HG03025 (cell line): ENCODE measurements around the gene DCDC2C.

Source experiments
- ATAC-seq: cut with Tn5 transposase; IDR thresholded peaks from one replicate; pipeline ENCODE4 v1.9.1; 2021; ENCODE audit warnings: mild to moderate bottlenecking, moderate library complexity; ENCODE audit not compliant: unreplicated experiment, low FRiP score

DCDC2C gene

GRCh38 chr2:3742743-3743508 is 39.6 kb downstream of the DCDC2C start:
- ATAC-seq: no peak

DNA sequence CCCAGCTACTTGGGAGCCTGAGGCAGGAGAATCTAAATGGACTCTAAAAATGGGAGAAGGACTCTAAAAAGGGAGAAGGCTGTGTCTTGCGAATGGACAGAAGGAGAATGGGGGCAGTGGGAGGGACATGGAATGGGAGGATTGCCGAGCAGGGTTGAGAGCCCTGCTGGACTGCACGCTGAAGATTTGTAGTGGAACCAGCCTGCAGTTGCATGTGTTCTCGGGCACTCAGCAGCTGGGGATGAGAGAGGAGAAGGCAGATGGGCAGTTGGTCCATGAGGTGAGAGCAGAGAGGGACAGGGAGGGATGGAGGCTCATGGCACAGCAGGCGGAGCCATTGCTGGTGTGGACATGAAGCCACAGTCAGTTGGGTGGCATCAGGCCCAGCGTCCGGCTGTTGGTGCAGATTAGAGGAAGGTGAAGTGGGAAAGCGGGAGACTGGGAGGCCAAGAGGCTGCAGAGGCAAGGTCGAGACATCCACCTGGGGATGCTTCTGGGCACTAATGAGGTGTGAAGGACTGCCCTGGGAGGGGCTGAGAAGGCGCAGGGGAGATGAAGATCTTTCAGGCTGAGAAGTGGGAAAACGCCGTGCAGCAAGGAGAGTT is 40.7 kb downstream of the DCDC2C start:
- ATAC-seq: no peak

DNA sequence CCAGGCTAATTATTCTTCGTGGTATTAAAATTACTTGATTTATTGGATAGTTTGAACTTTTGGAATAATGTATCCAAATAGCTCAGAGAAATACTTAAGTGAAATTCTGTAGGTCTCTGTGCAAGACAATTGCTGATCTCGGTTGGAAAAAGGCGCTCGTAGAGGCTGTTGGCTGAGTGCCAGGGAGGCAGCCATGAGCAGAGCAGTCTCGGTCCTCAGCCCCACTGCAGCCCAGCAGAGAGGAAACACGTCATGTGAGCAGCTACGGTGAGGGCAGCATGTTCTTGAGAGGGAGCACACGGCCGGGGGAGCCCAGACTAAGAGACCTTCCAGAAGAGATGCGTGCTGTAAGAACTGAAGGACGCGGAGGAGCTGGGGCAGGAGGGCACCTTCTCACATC is 42.5 kb downstream of the DCDC2C start:
- no peak for ATAC-seq

- ATAC-seq: no peak
These were observed 43.8 kb downstream of the DCDC2C start for GRCh38 chr2:3747032-3747654.

DNA sequence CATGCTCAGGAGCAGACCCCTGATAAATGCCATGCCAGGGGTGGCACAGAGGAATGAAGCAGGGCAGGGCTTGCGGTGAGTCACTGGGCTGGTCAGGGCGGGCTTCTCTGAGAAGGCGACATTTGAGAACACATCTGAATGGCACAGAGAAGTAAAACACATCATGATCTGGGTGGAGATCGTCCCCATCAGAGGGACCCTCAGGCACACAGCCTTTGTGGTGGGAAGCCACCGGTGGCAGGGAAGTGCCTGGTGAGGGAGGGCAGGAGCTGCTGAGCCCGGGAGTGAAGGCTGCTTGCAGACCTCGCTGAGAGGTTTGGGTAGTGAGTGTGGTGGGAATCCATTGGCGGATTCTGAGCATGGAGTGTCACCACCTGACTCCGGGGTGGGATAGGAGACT is 44.5 kb downstream of the DCDC2C start:
- no peak for ATAC-seq

DNA sequence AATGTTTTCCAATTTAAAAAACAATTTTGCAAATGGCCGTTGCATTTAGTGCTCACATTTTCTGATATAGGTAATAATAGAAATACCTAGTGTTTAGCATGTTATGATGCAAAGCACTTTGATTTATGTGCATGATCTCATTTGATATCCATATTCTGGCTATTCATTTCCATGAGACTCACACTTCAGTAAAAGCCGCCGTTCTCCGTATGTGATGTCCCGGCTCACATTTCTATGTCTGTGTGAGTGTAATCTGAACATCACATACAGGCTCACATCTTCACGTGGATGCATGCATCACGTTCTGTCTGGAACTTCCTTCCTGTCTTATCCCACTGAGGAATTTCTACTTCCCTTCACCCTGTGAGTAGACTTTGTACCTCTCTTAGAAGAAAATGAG is 45.8 kb downstream of the DCDC2C start:
- ATAC-seq: no peak

- no peak for ATAC-seq
These were observed 47.9 kb downstream of the DCDC2C start for GRCh38 chr2:3751251-3751650.

GRCh38 chr2:3751806-3752205 is 48.4 kb downstream of the DCDC2C start:
- ATAC-seq: no peak

GRCh38 chr2:3752376-3752775 is 49.0 kb downstream of the DCDC2C start:
- ATAC-seq: no peak

- ATAC-seq: no peak
These were observed 50.2 kb downstream of the DCDC2C start for GRCh38 chr2:3753561-3753960.

GRCh38 chr2:3754280-3754679 is 50.9 kb downstream of the DCDC2C start:
- ATAC-seq: no peak

DNA sequence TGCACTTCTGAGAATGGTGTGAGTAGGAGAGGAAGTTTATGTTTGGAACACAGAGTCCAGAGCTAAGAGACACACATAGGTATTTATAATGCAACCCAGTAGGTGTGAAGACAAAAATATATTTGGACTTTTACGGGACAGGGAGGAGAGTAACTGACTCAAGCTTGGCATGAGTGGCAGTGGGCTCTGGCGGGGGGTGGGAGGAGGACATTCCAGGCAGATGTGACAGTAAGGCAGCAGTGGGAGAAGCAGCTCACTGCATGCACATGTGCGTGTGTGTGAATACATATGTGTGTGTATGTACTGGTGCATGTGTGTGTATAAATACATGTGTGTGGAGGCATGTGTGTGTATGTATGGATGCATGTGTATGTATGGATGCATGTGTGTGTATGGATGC is 51.4 kb downstream of the DCDC2C start:
- no peak for ATAC-seq

DNA sequence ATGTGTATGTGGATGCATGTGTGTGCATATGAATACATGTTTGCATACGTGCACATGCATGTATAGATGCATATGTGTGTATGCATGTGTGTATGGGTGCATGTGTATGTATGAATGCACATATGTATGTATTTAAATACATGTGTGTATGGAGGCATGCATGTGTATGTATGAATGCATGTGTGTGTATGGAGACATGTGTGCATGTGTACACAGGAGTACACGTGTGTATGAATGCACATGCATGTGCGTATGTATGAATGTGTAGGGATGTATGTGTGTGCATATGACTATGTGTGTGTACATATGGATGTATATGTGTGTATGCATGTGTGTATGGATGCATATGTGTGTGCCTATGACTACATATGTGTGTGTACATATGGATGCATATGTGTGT is 51.9 kb downstream of the DCDC2C start:
- no peak for ATAC-seq

- ATAC-seq: no peak
These were observed 52.9 kb downstream of the DCDC2C start for GRCh38 chr2:3756306-3756705.

DNA sequence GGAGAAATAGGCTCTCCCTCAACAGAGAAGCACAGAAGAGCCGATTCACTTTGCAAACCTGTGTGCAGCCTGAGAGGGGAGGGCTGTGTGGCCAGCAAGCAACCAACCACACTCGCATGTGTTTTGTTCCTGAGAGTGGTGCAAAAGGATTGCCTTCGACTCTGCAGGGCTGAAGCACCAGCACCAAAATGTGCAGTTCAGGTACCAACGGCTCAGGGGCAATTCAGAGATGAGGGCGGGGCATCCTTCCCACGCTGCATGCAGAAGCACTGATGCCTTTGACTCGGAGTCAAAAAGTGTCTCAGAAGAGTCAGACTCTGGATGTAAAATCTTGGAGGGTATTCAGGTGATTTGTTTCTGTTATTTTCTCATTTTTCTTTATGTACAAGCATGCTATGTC is 55.5 kb downstream of the DCDC2C start:
- no peak for ATAC-seq

DNA sequence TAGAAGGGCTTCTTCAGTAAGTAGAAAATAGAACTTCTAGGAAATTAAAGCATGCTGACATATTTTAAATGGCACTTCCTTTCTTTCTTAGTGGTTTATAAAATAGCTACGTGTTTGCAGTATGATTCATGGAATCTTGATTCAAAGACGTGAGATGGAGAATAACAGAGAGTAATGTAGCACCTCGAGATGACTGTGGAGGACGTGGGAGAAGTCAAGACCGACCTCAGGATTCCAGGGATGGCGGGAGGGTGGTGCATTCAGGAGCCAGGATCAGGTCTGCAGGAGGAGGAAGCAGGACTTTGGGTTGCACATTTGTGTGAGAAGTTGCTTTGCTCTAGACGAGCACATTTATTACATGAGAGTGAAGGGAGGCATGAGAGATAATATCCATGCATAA is 56.0 kb downstream of the DCDC2C start:
- ATAC-seq: no peak

- no peak for ATAC-seq
These were observed 56.4 kb downstream of the DCDC2C start for GRCh38 chr2:3759761-3760160.

GRCh38 chr2:3761272-3761671 is 57.9 kb downstream of the DCDC2C start:
- ATAC-seq: no peak

DNA sequence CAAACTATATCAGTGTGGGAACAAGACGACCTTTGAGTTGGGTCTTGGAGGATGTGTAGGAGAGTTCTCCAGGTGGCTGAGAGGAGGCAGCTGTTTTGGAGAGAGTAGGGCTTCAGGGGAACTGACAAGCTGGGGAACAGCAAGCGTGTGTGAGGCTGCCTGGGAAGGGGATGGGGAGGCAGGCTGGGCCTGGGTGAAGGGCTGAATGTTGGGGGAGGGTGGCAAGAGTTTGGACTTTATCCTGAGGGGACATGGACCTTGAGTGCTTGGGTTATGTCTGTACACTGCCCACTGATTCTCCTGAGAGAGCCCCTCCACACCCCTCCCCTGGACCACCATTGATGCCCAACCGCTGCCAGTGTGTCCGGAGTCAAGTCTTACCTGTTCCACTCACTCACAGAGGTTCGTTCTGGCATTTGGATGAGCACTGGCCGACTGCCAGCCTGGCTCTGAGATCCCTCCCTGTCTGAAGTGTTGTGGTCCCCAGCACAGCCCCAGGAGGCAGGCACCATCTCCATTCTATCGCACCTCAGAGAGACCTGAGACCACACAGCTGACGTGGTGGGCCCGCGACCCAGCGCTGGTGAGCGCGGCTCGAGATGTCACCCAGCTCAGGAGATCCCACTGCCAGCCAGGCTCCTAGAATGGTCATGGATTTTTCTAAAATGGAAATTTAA is 59.5 kb downstream of the DCDC2C start:
- no peak for ATAC-seq

- no peak for ATAC-seq
These were observed 63.4 kb downstream of the DCDC2C start for GRCh38 chr2:3766824-3767223.

GRCh38 chr2:3768960-3769765 is 65.8 kb downstream of the DCDC2C start:
- ATAC-seq: no peak
